Endodermal cell (in vitro differentiated cells): ENCODE data around the gene HACL1. TPM values are rescaled to one million over a fixed set of nuclear protein-coding genes. Genes with fewer than 3 reads are reported as not detected.

Experiments used
- DNase-seq: peaks from one replicate; pipeline ENCODE4 v3.0.0-alpha.2; 2017
- H3K27ac ChIP-seq: 2 replicates; pipeline ENCODE4 v1.5.1; 2013; ENCODE audit warnings: mild to moderate bottlenecking, low read depth, low read length, moderate library complexity
- H3K27me3 ChIP-seq: 2 replicates; pipeline ENCODE4 v1.6.1; 2013; ENCODE audit warnings: mild to moderate bottlenecking, low read length, moderate library complexity; ENCODE audit not compliant: insufficient read depth, control insufficient read depth, poor library complexity, severe bottlenecking
- H3K36me3 ChIP-seq: 2 replicates; pipeline ENCODE4 v1.7.0; 2013; ENCODE audit warnings: mild to moderate bottlenecking, low read length, moderate library complexity; ENCODE audit not compliant: control insufficient read depth, insufficient read depth
- H3K4me1 ChIP-seq: one replicate; pipeline ENCODE4 v1.7.0; 2013; ENCODE audit warnings: low read length; ENCODE audit not compliant: control insufficient read depth, insufficient read depth
- H3K4me3 ChIP-seq: 2 replicates; pipeline ENCODE4 v1.5.1; 2013; ENCODE audit warnings: mild to moderate bottlenecking, low read length, moderate library complexity
- H3K9ac ChIP-seq: 2 replicates; pipeline ENCODE4 v1.6.1; 2013; ENCODE audit warnings: mild to moderate bottlenecking, low read length, moderate library complexity; ENCODE audit not compliant: poor library complexity, severe bottlenecking; ENCODE audit errors: extremely low read depth
- H3K9me3 ChIP-seq: 2 replicates; pipeline ENCODE4 v1.6.1; 2013; ENCODE audit warnings: mild to moderate bottlenecking, low read length, moderate library complexity; ENCODE audit not compliant: control insufficient read depth
- H3K27ac Mint-ChIP-seq: 2 replicates; pipeline ENCODE4 v1.8.0; 2020; ENCODE audit warnings: mixed read lengths
- H3K27me3 Mint-ChIP-seq: 2 replicates; pipeline ENCODE4 v1.8.0; 2021; ENCODE audit warnings: mild to moderate bottlenecking, mixed read lengths; ENCODE audit not compliant: insufficient read depth
- H3K36me3 Mint-ChIP-seq: 2 replicates; pipeline ENCODE4 v1.8.0; 2020; ENCODE audit warnings: low read depth, mixed read lengths
- H3K4me1 Mint-ChIP-seq: 2 replicates; pipeline ENCODE4 v1.8.0; 2020; ENCODE audit warnings: mixed read lengths
- H3K4me3 Mint-ChIP-seq: 2 replicates; pipeline ENCODE4 v1.8.0; 2020; ENCODE audit warnings: mild to moderate bottlenecking, moderate library complexity, mixed read lengths
- H3K9me3 Mint-ChIP-seq: 2 replicates; pipeline ENCODE4 v1.8.0; 2020; ENCODE audit warnings: mild to moderate bottlenecking, mixed read lengths
- WGBS, 2 experiments: methylation state at CpG; one replicate each; pipeline versions ENCODE4 v1.1.5 to v1.1.7; 2013; ENCODE audit warnings: missing lambda C conversion rate in 2 of 2, mixed read lengths in 1 of 2; ENCODE audit not compliant: insufficient coverage in 1 of 2, insufficient read length in 1 of 2; 5-methylcytosine and 5-hydroxymethylcytosine counted together
- total RNA-seq, 2 donors: library from RNA; stranded (reverse); fragmentation: NEBNext Ultra II Directional in 1 of 2; extraction: Animal tissue kit (Norgen Biotek cat#: 25700) in 1 of 2; gene quantifications; 2 replicates in 1 of 2; 3 replicates in 1 of 2; pipeline ENCODE4 v1.2.1, GENCODE V29; 2021
- TF ChIP-seq, protein P1 (sequence below): fragments of 200-600 bp; sonication (generic); conservative IDR thresholded peaks from 2 replicates; pipeline ENCODE4 v1.5.0; 2021; ENCODE audit warnings: antibody characterized with exemption, mild to moderate bottlenecking

The HACL1 gene
- total RNA-seq, 2 donors from 2014 or later = 39.4 to 41.8 TPM

- Mint-ChIP-seq H3K4me1 (peaks cover 16% of the 10 kb centered on the region), H3K4me3 (no peak overlapping the region), H3K36me3 (no peaks in the 10 kb centered on the region), H3K27ac (no peak overlapping the region), H3K27me3 (no peaks in the 10 kb centered on the region), H3K9me3 (no peaks in the 10 kb centered on the region)
- H3K27ac ChIP-seq = no peak overlapping the region
- TF ChIP-seq, protein P1, sequence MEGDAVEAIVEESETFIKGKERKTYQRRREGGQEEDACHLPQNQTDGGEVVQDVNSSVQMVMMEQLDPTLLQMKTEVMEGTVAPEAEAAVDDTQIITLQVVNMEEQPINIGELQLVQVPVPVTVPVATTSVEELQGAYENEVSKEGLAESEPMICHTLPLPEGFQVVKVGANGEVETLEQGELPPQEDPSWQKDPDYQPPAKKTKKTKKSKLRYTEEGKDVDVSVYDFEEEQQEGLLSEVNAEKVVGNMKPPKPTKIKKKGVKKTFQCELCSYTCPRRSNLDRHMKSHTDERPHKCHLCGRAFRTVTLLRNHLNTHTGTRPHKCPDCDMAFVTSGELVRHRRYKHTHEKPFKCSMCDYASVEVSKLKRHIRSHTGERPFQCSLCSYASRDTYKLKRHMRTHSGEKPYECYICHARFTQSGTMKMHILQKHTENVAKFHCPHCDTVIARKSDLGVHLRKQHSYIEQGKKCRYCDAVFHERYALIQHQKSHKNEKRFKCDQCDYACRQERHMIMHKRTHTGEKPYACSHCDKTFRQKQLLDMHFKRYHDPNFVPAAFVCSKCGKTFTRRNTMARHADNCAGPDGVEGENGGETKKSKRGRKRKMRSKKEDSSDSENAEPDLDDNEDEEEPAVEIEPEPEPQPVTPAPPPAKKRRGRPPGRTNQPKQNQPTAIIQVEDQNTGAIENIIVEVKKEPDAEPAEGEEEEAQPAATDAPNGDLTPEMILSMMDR = no peak
- no peaks in the 10 kb centered on the region for H3K4me1 ChIP-seq
- H3K9me3 ChIP-seq = no peaks in the 10 kb centered on the region
- H3K9ac ChIP-seq = no peak overlapping the region
- H3K4me3 ChIP-seq = no peak overlapping the region
- 97 to 100% methylated on average over 1 to 4 of the region's 4 CpGs for WGBS, 2 experiments
- no peaks in the 10 kb centered on the region for H3K36me3 ChIP-seq
- no peaks in the 10 kb centered on the region for H3K27me3 ChIP-seq
- no peak for DNase-seq
Measured at GRCh38 chr3:15519096-15519495, 82.3 kb downstream of the HACL1 start.

DNA sequence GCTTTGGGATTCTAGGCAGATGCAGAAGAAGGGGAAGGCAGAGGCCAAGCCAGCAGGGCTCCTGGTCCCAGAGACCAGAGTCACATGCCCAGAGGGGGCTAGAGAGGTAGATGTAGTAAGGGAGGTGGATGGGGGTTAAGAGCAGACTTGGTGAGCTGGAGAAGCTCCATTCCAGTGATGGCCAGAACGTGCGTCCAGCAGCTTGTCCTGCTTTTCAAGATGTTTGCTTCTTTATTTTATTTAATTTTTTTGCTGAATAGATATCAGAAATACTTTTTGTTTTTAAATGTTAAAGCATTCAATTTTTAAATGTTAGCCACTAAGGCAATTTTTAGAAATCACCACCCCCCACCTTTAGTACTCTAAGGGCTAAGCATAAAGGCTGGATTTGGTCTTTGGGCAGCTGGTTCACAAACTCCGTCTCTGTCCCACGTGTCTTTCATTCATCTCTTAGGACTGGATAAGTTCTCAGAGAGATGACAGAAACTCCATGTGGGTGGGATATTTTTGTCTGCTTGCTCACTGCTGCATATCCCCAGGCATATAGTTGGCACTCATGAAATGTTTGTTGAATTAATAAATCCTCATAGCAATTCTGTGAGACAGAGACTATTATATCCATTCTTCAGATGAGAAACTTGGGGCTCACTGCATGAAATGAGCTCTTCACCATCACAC is 86.6 kb downstream of the HACL1 start:
- Histone ChIP-seq H3K36me3 (no peaks in the 10 kb centered on the region), H3K4me1 (no peaks in the 10 kb centered on the region), H3K9ac (no peak overlapping the region), H3K27me3 (no peaks in the 10 kb centered on the region), H3K27ac (no peak overlapping the region), H3K9me3 (no peaks in the 10 kb centered on the region), H3K4me3 (no peak overlapping the region)
- TF ChIP-seq, protein P1 = no peak
- H3K27me3 Mint-ChIP-seq = no peaks in the 10 kb centered on the region
- 94% methylated on average over 4 of the region's 4 CpGs; no CpG with 5 or more reads in 1 of the 2 experiments for WGBS, 2 experiments
- no peak for DNase-seq
- H3K4me3 Mint-ChIP-seq = no peak overlapping the region
- H3K9me3 Mint-ChIP-seq = no peaks in the 10 kb centered on the region
- no peaks in the 10 kb centered on the region for H3K36me3 Mint-ChIP-seq
- H3K4me1 Mint-ChIP-seq = no peaks in the 10 kb centered on the region
- H3K27ac Mint-ChIP-seq = no peak overlapping the region

DNA sequence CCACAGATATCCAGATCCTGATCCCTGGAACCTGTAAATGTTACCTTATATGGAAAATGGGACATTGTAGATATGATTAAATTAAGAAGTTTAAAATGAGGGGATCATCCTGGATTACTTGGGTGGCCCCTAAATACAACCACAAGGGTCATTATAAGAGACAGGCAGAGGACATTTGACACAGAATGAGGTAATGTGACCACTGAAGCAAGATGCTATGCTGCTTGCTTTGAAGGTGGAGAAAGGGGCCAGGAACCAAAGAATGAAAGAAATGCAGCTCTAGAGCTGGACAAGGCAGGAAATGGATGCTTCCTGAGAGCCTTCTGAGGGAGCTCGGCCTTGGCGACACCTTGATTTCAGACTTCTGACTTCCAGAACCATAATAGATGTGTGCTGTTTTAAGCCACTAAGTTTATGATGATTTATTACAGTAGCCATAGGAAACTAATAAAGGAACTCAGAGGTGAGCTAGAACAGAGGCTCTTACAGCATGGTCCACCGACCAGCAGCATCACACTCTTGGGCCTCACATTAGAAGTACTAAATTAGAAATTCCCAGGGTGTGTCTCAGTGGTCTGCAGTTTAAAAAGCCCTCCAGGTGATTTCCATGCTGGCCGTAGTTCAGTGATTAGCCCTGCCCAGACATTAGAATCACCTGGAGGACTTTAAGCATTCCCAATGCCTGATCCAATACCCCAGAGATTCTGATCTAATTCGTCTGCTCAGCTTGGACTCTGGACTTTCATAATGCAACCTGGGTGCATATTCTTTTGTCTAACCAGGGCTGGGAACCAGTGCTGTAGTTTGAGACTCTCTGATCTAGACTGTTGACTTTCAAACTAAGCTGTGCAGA is 87.3 kb downstream of the HACL1 start:
- Mint-ChIP-seq H3K27ac (no peak overlapping the region), H3K27me3 (no peaks in the 10 kb centered on the region), H3K4me3 (no peak overlapping the region), H3K9me3 (no peaks in the 10 kb centered on the region), H3K4me1 (no peaks in the 10 kb centered on the region), H3K36me3 (no peaks in the 10 kb centered on the region)
- Histone ChIP-seq H3K9me3 (no peaks in the 10 kb centered on the region), H3K4me3 (no peak overlapping the region), H3K9ac (no peak overlapping the region), H3K27me3 (no peaks in the 10 kb centered on the region), H3K27ac (no peak overlapping the region), H3K36me3 (no peaks in the 10 kb centered on the region), H3K4me1 (no peaks in the 10 kb centered on the region)
- WGBS, 2 experiments = 93 to 94% methylated on average over 5 of the region's 5 CpGs
- TF ChIP-seq, protein P1 = no peak
- DNase-seq = no peak
